Vagina (tissue), 2 donors: ENCODE data around the gene H1-8.

Source experiments
- CTCF ChIP-seq, 3 experiments: fragments of 450-650 bp in 2 of 3; fragments of 200-600 bp in 1 of 3; sonication (generic) in 1 of 3; IDR thresholded peaks; one replicate each; pipeline ENCODE4 v1.5.1; 2017 to 2019; ENCODE audit warnings: antibody characterized with exemption in 3 of 3, mild to moderate bottlenecking in 2 of 3, moderate library complexity in 2 of 3
- POLR2A ChIP-seq, 2 donors: fragments of 450-650 bp; IDR thresholded peaks; one replicate each; pipeline ENCODE4 v1.6.1; 2017; ENCODE audit warnings: antibody characterized with exemption in 2 of 2, mild to moderate bottlenecking in 2 of 2, moderate library complexity in 2 of 2

- TF ChIP-seq CTCF (IDR thresholded peaks at IDR 0.05) (no peak), POLR2A (IDR thresholded peaks at IDR 0.05) (no peak)
Measured at GRCh38 chr3:129583289-129583688, 40.3 kb downstream of the H1-8 start.
